Measurements from ENCODE around the gene STK31.

STK31 gene

GRCh38 chr7:23787272-23787671 lies 77.3 kb downstream of the STK31 start:
- no peak overlapping the region for H3K27ac ChIP-seq (replicated peaks)
- DNase-seq (ENCODE audit: low read depth in 1 of 2, low spot score in 1 of 2): no peak
- H3K4me3 ChIP-seq (replicated peaks; ENCODE audit: insufficient read depth, low read length): no peak overlapping the region
- H3K27me3 ChIP-seq (ENCODE audit: insufficient read depth, poor library complexity, severe bottlenecking): no peaks in the 10 kb centered on the region
- TF ChIP-seq SPI1 (IDR thresholded peaks at IDR 0.05; ENCODE audit: borderline replicate concordance, low read depth) (no peak), POLR2AphosphoS5 (IDR thresholded peaks at IDR 0.05; ENCODE audit: low read depth) (no peak), GABPA (IDR thresholded peaks at IDR 0.05; ENCODE audit: low read depth) (no peak), CTCF (IDR thresholded peaks at IDR 0.05; ENCODE audit: insufficient read depth, low read length) (no peak)
- TF ChIP-seq, protein P1, sequence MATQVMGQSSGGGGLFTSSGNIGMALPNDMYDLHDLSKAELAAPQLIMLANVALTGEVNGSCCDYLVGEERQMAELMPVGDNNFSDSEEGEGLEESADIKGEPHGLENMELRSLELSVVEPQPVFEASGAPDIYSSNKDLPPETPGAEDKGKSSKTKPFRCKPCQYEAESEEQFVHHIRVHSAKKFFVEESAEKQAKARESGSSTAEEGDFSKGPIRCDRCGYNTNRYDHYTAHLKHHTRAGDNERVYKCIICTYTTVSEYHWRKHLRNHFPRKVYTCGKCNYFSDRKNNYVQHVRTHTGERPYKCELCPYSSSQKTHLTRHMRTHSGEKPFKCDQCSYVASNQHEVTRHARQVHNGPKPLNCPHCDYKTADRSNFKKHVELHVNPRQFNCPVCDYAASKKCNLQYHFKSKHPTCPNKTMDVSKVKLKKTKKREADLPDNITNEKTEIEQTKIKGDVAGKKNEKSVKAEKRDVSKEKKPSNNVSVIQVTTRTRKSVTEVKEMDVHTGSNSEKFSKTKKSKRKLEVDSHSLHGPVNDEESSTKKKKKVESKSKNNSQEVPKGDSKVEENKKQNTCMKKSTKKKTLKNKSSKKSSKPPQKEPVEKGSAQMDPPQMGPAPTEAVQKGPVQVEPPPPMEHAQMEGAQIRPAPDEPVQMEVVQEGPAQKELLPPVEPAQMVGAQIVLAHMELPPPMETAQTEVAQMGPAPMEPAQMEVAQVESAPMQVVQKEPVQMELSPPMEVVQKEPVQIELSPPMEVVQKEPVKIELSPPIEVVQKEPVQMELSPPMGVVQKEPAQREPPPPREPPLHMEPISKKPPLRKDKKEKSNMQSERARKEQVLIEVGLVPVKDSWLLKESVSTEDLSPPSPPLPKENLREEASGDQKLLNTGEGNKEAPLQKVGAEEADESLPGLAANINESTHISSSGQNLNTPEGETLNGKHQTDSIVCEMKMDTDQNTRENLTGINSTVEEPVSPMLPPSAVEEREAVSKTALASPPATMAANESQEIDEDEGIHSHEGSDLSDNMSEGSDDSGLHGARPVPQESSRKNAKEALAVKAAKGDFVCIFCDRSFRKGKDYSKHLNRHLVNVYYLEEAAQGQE (IDR thresholded peaks at IDR 0.05; ENCODE audit: insufficient replicate concordance, low read depth): no peak

- Histone ChIP-seq H3K4me3 (replicated peaks; ENCODE audit: insufficient read depth, low read length) (no peak overlapping the region), H3K27ac (replicated peaks) (no peak overlapping the region), H3K27me3 (ENCODE audit: insufficient read depth, poor library complexity, severe bottlenecking) (no peaks in the 10 kb centered on the region)
- no peak for TF ChIP-seq POLR2AphosphoS5 (IDR thresholded peaks at IDR 0.05; ENCODE audit: low read depth)
- TF ChIP-seq GABPA (IDR thresholded peaks at IDR 0.05; ENCODE audit: low read depth): no peak
- no peak for TF ChIP-seq SPI1 (IDR thresholded peaks at IDR 0.05; ENCODE audit: borderline replicate concordance, low read depth)
- DNase-seq (ENCODE audit: low read depth in 1 of 2, low spot score in 1 of 2): no peak
Observed at GRCh38 chr7:23788843-23789242, 78.8 kb downstream of the STK31 start.

- H3K27ac ChIP-seq (replicated peaks): no peak overlapping the region
- H3K4me3 ChIP-seq (replicated peaks; ENCODE audit: insufficient read depth, low read length): no peak overlapping the region
- TF ChIP-seq SPI1 (IDR thresholded peaks at IDR 0.05; ENCODE audit: borderline replicate concordance, low read depth) (no peak), POLR2AphosphoS5 (IDR thresholded peaks at IDR 0.05; ENCODE audit: low read depth) (no peak), GABPA (IDR thresholded peaks at IDR 0.05; ENCODE audit: low read depth) (no peak), CTCF (IDR thresholded peaks at IDR 0.05; ENCODE audit: insufficient read depth, low read length) (no peak)
- TF ChIP-seq, protein P1 (IDR thresholded peaks at IDR 0.05; ENCODE audit: insufficient replicate concordance, low read depth): no peak
- no peaks in the 10 kb centered on the region for H3K27me3 ChIP-seq (ENCODE audit: insufficient read depth, poor library complexity, severe bottlenecking)
- DNase-seq (ENCODE audit: low read depth in 1 of 2, low spot score in 1 of 2): no peak
Observed at GRCh38 chr7:23791721-23792120, 81.7 kb downstream of the STK31 start.

DNA sequence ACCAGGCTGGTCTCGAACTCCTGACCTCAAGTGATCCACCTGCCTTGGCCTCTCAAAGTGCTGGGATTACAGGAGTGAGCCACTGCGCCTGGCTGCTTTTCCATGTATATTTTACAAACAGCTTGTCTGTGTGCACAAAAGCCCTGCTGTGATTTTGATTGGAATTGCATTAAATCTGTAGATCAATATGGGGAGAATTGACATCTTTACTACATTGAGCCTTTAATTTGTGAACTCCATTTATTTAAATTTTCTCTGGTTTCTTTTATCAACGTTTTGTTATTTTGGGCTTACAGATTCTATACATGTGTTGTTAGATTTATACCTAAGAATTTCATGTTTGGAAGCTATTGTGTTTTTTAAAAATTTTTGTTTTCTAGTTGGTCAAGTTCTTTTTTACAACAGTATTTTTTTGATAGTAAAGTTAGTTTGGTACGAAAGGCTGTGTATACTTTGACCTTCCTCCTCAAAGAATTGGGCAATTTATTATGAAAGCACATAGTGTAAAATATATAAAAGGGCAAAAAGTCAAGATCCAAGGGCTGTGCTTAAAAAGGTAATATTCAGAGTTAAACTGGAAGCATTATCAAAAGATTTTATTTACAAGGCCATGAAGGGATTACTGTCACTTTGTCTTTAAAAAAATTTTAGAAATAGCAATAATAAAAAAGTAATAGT lies 92.8 kb downstream of the STK31 start:
- no peak for TF ChIP-seq GABPA (IDR thresholded peaks at IDR 0.05; ENCODE audit: low read depth)
- no peak for TF ChIP-seq POLR2AphosphoS5 (IDR thresholded peaks at IDR 0.05; ENCODE audit: low read depth)
- TF ChIP-seq, protein P1 (IDR thresholded peaks at IDR 0.05; ENCODE audit: insufficient replicate concordance, low read depth): no peak
- no peak for TF ChIP-seq CTCF (IDR thresholded peaks at IDR 0.05; ENCODE audit: insufficient read depth, low read length)
- no peak for TF ChIP-seq SPI1 (IDR thresholded peaks at IDR 0.05; ENCODE audit: borderline replicate concordance, low read depth)
- Histone ChIP-seq H3K27ac (replicated peaks) (no peak overlapping the region), H3K27me3 (ENCODE audit: insufficient read depth, poor library complexity, severe bottlenecking) (no peaks in the 10 kb centered on the region), H3K4me3 (replicated peaks; ENCODE audit: insufficient read depth, low read length) (no peak overlapping the region)
- DNase-seq (ENCODE audit: low read depth in 1 of 2, low spot score in 1 of 2): no peak

Measured in HL-60 (cell line).